ENCODE results near the gene PGLYRP2.

DNA sequence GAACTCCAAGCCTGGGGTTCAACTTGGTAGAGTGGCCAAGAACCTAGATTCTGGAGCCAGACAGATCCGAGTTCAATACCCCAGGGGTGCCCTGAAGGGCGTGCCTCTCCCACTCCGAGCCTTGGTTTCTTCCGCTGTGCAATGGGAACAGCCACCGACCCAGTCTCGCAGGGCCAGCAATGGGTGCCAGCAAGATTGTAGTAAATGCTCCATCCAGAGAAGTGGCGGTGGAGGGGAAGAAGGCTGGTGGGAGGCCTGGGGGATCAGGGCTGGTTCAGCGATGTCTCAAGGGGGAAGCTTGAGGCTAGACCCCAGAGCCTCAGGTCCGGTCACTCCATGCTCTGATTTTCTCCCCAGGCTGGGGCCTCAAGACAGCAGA lies 34.1 kb downstream of the PGLYRP2 start:
- TF ChIP-seq NFRKB (IDR thresholded peaks at IDR 0.05) (no peak), FOXM1 (IDR thresholded peaks at IDR 0.05; ENCODE audit: borderline replicate concordance) (no peak), CTBP1 (IDR thresholded peaks at IDR 0.05; ENCODE audit: borderline replicate concordance) (no peak), ELF4 (IDR thresholded peaks at IDR 0.05) (no peak), FOXK2 (IDR thresholded peaks at IDR 0.05) (no peak), FOXA1 (IDR thresholded peaks at IDR 0.05) (no peak), SP1 (IDR thresholded peaks at IDR 0.05) (no peak), ARNT (IDR thresholded peaks at IDR 0.05) (no peak), SUZ12 (IDR thresholded peaks at IDR 0.05) (no peak), ZNF384 (IDR thresholded peaks at IDR 0.05) (no peak), HDGF (IDR thresholded peaks at IDR 0.05; ENCODE audit: borderline replicate concordance) (no peak)

Data from HEK293T (cell line).